ENCODE measurements around the gene CEBPZOS.
"Not testable (repeated sequence)": the region's sequence is repeated elsewhere in the genome, so short reads cannot be mapped to it uniquely, and the experiment has no call there.

CEBPZOS gene

GRCh38 chr2:37205689-37206341 lies 9.5 kb downstream of the CEBPZOS start:
- no peak for TF ChIP-seq CTCF (IDR thresholded peaks at IDR 0.05; ENCODE audit: low read depth, low read length)
- DNase-seq (ENCODE audit: extremely low read depth, low read depth): no peak

- not testable (repeated sequence) for DNase-seq (ENCODE audit: extremely low read depth, low read depth)
Observed at GRCh38 chr2:37206760-37207159, 10.5 kb downstream of the CEBPZOS start.

- TF ChIP-seq CTCF (IDR thresholded peaks at IDR 0.05; ENCODE audit: low read depth, low read length): no peak
- no peak for DNase-seq (ENCODE audit: extremely low read depth, low read depth)
Observed at GRCh38 chr2:37211212-37211611, 14.9 kb downstream of the CEBPZOS start.

- DNase-seq (ENCODE audit: extremely low read depth, low read depth): no peak
- TF ChIP-seq CTCF (IDR thresholded peaks at IDR 0.05; ENCODE audit: low read depth, low read length): no peak
Observed at GRCh38 chr2:37211939-37212338, 15.6 kb downstream of the CEBPZOS start.

- DNase-seq (ENCODE audit: extremely low read depth, low read depth): no peak
- TF ChIP-seq CTCF (IDR thresholded peaks at IDR 0.05; ENCODE audit: low read depth, low read length): no peak
Observed at GRCh38 chr2:37215250-37215649, 19.0 kb downstream of the CEBPZOS start.

- TF ChIP-seq CTCF (IDR thresholded peaks at IDR 0.05; ENCODE audit: low read depth, low read length): no peak
- no peak for DNase-seq (ENCODE audit: extremely low read depth, low read depth)
Observed at GRCh38 chr2:37219046-37219445, 22.8 kb downstream of the CEBPZOS start.

GRCh38 chr2:37223131-37223530 lies 26.8 kb downstream of the CEBPZOS start:
- DNase-seq (ENCODE audit: extremely low read depth, low read depth): no peak

More at GRCh38 chr2:37223131-37223530, 26.8 kb downstream of the CEBPZOS start:
- no peak for TF ChIP-seq CTCF (IDR thresholded peaks at IDR 0.05; ENCODE audit: low read depth, low read length)

All from AG09319 (cell line).